GM13977 (cell line): Measurements from ENCODE around the gene SMIM36.
"Not testable (repeated sequence)": the region's sequence is repeated elsewhere in the genome, so short reads cannot be mapped to it uniquely, and the experiment has no call there.

Source experiments
- DNase-seq: peaks from one replicate; pipeline ENCODE4 v3.0.0; 2012; ENCODE audit warnings: low spot score
- CTCF ChIP-seq: IDR thresholded peaks from 2 replicates; pipeline ENCODE4 v1.5.1; 2012; ENCODE audit warnings: mild to moderate bottlenecking, control low read depth; ENCODE audit not compliant: insufficient read depth; ENCODE audit errors: extremely low read depth, missing control alignments
- in situ Hi-C: fragments of 300-500 bp; cut with MboI; formaldehyde crosslinking; loops from one replicate; pipeline ENCODE4 v1.12.0; 2022; ENCODE audit warnings: low sequenced_read_pairs, low pct_unique_long_range_greater_than_20kb, mixed read lengths, inconsistent platforms; ENCODE audit not compliant: unreplicated experiment

Gene SMIM36

DNA sequence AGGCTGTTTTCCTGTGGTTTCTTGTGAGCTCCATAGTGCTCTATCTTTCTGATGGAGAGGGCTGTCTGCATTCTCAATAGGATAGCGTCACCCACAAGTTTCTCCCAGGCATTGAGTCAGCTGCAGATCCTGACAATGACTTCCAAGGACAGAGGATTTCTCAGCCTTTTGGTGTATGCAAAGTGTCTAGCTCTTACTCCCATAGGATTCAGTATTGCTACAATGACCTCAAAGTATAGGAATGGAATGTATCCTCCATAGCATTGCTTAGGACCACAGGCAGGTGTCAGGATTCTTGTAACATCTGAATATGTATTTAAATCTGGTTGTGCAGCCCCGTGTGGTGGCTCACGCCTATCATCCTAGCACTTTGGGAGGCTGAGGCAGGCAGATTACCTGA, 32.3 kb downstream of the SMIM36 start:
- TF ChIP-seq CTCF, result no peak
- no peak for DNase-seq
- in situ Hi-C loops, result no loop called here

GRCh38 chr17:55466671-55467070, 44.6 kb downstream of the SMIM36 start:
- in situ Hi-C loops, result no loop called here
- TF ChIP-seq CTCF, result no peak
- no peak for DNase-seq

GRCh38 chr17:55465771-55466170, 45.5 kb downstream of the SMIM36 start:
- DNase-seq, in situ Hi-C loops: not testable (repeated sequence)

DNA sequence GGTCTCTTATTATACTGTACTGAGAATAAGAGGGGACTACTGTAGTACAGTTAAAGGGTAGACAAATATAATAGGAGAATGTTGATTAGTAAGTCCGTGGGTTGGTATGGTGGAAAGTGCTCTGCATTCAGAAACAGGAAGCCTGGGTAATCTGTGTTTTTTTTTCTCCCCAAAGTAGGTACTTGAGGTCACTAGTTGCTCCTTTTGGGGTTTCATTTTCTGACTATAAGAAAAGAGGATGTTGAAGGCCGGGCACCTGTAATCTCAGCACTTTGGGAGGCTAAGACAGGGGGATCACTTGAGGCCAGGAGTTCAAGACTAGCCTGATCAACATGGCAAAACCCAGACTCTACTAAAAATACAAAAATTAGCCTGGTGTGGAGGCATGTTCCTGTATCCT, 47.7 kb downstream of the SMIM36 start:
- in situ Hi-C loops, result no loop called here
- peak; percentile 50 for DNase-seq
- no peak for TF ChIP-seq CTCF

- TF ChIP-seq CTCF, result no peak
- no peak for DNase-seq
- in situ Hi-C loops, result no loop called here
These were observed 48.5 kb downstream of the SMIM36 start for GRCh38 chr17:55462711-55463110.

DNA sequence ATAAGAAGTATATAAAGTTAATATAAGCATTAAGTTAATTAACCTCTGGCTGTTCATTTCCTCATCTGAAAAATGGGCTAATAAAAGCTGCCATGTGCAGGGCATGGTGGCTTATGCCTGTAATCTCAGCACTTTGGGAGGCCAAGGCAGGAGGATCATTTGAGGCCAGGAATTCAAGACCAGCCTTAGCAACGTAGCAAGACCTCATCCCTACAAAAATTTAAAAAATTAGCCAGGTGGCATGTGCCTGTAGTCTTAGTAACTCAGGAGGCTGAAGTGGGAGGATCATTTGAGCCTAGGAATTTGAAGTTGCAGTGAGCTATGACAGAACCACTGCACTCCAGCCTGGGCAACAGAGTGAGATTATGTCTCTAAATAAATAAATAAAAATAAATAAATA, 49.0 kb downstream of the SMIM36 start:
- DNase-seq, result no peak
- in situ Hi-C loops, result no loop called here
- no peak for TF ChIP-seq CTCF

DNA sequence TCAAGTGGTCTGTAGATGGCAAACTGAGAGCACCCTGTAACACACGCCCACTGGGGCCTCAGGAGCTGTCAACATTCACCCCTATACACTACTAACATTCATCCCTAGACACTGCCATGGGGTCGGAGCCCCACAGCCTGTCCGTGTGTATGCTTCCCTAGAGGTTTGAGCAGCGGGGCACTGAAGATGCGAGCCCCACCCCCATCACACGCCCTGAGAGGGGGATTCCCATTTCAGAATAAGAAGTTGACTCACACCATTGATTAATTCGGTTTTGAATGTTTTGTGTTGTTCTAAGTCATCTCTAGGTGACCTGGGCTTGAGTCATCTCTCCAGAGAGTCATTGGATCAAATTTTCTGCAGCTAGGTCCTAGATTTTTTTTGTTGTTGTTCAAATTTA, 52.3 kb downstream of the SMIM36 start:
- DNase-seq, result peak; percentile 48
- no peak for TF ChIP-seq CTCF
- in situ Hi-C loops, result no loop called here
